GM12891 (cell line): ENCODE measurements around the gene PRRC2A.

ENCODE experiments used
- POLR2A ChIP-seq: IDR thresholded peaks from 2 replicates; pipeline ENCODE4 v1.6.1; 2011; ENCODE audit warnings: low read depth, low read length, control low read depth
- POLR2AphosphoS5 ChIP-seq: IDR thresholded peaks from 2 replicates; pipeline ENCODE4 v1.6.1; 2011; ENCODE audit warnings: low read depth, low read length, control low read depth
- SPI1 ChIP-seq: IDR thresholded peaks from 2 replicates; pipeline ENCODE4 v1.6.1; 2011; ENCODE audit warnings: low read depth, low read length, control low read depth
- TAF1 ChIP-seq: IDR thresholded peaks from 2 replicates; pipeline ENCODE4 v1.6.1; 2011; ENCODE audit warnings: low read depth, low read length, control low read depth

DNA sequence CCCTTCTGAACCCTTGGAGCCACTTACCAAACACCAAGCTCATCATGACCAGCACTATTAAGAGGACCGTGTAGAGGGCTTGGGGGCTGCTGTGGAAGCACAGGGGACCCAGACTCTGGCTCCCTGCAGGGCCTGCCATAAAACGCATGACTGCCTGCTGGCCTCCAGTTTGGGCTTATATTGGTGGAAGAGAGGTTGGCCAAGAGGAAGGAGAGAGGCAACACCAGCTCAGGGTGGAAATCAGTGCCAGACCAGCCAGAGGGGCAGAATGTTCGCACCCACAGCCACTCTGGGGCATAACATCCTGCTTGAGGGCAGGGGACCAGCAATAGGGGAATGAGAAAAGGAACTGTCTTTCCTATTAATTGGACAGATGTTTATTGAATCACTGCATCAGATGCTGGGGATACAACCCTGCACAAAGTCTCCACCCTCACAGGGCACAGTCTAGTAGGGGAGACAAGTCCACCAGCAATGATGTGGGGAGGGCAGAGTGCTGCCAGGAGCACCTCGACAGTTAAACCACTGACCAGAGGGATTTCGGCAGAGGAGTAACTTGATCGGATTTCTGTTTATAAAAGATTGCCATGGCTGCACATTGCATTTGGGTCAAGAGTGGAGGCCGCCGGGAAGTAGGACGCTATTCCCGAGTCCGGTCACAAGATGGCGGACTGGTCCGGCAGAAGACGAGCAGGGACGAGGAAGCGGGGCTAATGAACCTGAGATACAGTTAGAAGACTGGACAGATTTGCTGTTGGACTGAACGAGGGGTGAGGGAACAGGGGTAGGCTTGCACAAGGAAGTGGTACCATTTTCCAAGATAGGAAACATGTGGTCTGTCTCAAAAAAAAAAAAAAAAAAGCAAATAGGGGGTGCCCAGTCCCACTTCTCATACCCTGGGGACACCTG, 60.0 kb downstream of the PRRC2A start, which contains the start of gene LY6G5C:
- TF ChIP-seq POLR2AphosphoS5: no peak
- TF ChIP-seq SPI1: peak; percentile 27
- no peak for TF ChIP-seq POLR2A
- TF ChIP-seq TAF1: no peak
